Karpas-422 (cell line): ENCODE results near the gene F2RL3. TPM values are rescaled to one million over a fixed set of nuclear protein-coding genes. Genes with fewer than 3 reads are reported as not detected.

ENCODE experiments used
- DNase-seq: peaks from one replicate; pipeline ENCODE4 v3.0.0-alpha.2; 2015
- H2AFZ ChIP-seq: fragments of 200-600 bp; sonication (generic); 2 replicates; pipeline ENCODE4 v1.6.1; 2014; ENCODE audit warnings: antibody characterized with exemption, low read length, mixed read lengths
- H3K27ac ChIP-seq: fragments of 200-600 bp; sonication (generic); 2 replicates; pipeline ENCODE4 v1.5.1; 2014; ENCODE audit warnings: mild to moderate bottlenecking, low read length, moderate library complexity
- H3K27me3 ChIP-seq: fragments of 200-600 bp; sonication (generic); 2 replicates; pipeline ENCODE4 v1.6.1; 2014; ENCODE audit warnings: low read length, mixed read lengths
- H3K36me3 ChIP-seq: fragments of 200-600 bp; sonication (generic); 2 replicates; pipeline ENCODE4 v1.6.1; 2014; ENCODE audit warnings: low read length, mixed read lengths; ENCODE audit not compliant: insufficient read depth
- H3K4me1 ChIP-seq: fragments of 200-600 bp; sonication (generic); 2 replicates; pipeline ENCODE4 v1.6.1; 2014; ENCODE audit warnings: mild to moderate bottlenecking, low read length, mixed read lengths
- H3K4me2 ChIP-seq: fragments of 200-600 bp; sonication (generic); 2 replicates; pipeline ENCODE4 v1.6.1; 2014; ENCODE audit warnings: low read length, low read depth, mild to moderate bottlenecking; ENCODE audit not compliant: poor library complexity, severe bottlenecking
- H3K4me3 ChIP-seq: fragments of 200-600 bp; sonication (generic); 2 replicates; pipeline ENCODE4 v1.5.1; 2014; ENCODE audit warnings: mild to moderate bottlenecking, antibody characterized with exemption, low read length, mixed read lengths
- H3K79me2 ChIP-seq: fragments of 200-600 bp; sonication (generic); 2 replicates; pipeline ENCODE4 v1.6.1; 2014; ENCODE audit warnings: mild to moderate bottlenecking, low read length, mixed read lengths
- H3K9ac ChIP-seq: fragments of 200-600 bp; sonication (generic); 2 replicates; pipeline ENCODE4 v1.6.0; 2014; ENCODE audit warnings: low read length
- H3K9me2 ChIP-seq: fragments of 200-600 bp; sonication (generic), shearing (Covaris generic); replicated peaks from 2 replicates; pipeline ENCODE4 v1.6.0; 2014; ENCODE audit warnings: mild to moderate bottlenecking, low read length, moderate library complexity; ENCODE audit not compliant: insufficient read depth
- H3K9me3 ChIP-seq: fragments of 300-700, 200-600 bp; sonication (generic); 2 replicates; pipeline ENCODE4 v1.6.1; 2014; ENCODE audit warnings: low read length, mixed read lengths
- H4K20me1 ChIP-seq: fragments of 200-600 bp; sonication (generic); 2 replicates; pipeline ENCODE4 v1.6.1; 2014; ENCODE audit warnings: mild to moderate bottlenecking, antibody characterized with exemption, low read length, low read depth; ENCODE audit not compliant: insufficient read depth
- total RNA-seq: library from RNA; depleted of rRNA; stranded (reverse); fragments of >200 nt; shearing (Covaris generic); gene quantifications from 2 replicates; pipeline ENCODE4 v1.2.3, GENCODE V29; 2014; ENCODE audit warnings: low replicate concordance

Gene F2RL3
- total RNA-seq, 1 experiment from 2014 or later, result not detected

DNA sequence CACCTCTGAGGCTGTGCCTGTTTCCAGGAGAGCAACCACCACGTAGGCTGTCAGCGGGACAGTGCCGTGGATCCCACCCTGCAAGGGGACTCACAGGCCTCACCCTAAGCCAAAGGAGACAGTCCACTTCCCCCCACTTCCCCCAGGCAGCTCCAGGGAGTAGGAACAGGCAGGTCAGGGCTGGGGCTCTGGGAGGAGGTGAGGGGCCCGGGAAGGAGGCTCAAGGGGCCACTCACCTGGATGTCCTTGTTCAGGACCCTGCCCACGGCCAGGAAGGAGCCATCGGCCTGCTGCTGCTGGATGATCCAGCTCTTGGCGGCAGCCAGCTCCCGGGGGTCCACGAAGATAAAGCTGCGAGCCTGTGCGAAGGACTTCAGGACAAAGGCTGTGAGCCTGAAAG is 25.6 kb downstream of the F2RL3 start:
- Histone ChIP-seq H4K20me1 (no peaks in the 10 kb centered on the region), H3K36me3 (no peaks in the 10 kb centered on the region), H3K27me3 (0 out of 2 replicates have a peak, but pooled peaks cover 5% of the 10 kb centered on the region), H3K4me3 (no peak overlapping the region), H3K9me3 (peaks cover 9% of the 10 kb centered on the region), H2AFZ (no peak overlapping the region), H3K9ac (no peak overlapping the region), H3K79me2 (no peaks in the 10 kb centered on the region), H3K4me1 (no peaks in the 10 kb centered on the region), H3K4me2 (no peak overlapping the region), H3K27ac (no peak overlapping the region), H3K9me2 (no peaks in the 10 kb centered on the region)
- DNase-seq, result no peak

DNA sequence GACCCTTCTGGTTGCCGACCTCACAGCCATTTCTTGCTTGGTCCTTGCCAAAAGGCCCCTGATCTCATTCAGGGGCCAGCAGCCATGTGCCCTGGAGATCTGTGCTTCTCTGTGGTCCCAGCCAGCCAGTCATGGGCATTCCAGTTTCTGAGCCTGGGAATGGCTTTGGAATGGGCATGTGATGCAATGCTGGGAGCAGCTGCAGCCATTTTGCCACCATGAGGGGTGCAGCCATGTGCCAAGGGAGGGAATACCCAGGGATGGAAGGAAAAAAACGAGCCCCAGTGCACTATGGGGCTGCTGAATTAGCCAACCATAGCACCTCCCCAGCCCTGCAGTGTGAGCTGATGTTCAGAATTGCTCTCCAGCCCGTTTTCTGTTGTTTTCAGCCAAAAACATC is 26.3 kb downstream of the F2RL3 start:
- Histone ChIP-seq H2AFZ (no peak overlapping the region), H3K9me2 (no peaks in the 10 kb centered on the region)

DNA sequence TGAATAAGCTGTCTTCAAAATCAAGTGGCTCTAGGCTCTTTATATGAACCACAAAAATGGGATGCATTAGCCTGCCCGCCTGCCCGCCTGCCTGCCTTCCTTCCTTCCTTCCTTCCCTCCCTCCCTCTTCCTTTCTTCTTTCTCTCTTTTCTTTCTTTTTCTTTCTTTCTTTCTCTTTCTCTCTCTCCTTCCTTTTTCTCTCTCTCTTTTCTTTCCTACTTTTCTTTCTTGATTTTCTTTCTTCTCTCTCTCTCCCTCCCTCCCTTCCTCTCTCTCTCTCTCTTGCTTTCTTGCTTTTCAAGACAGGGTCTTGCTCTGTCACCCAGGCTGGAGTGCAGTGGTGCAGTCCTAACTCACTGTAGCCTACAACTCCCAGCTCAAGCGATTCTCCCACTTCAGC is 26.9 kb downstream of the F2RL3 start:
- Histone ChIP-seq H3K4me1 (no peaks in the 10 kb centered on the region), H3K9me3 (peaks cover 9% of the 10 kb centered on the region), H3K36me3 (no peaks in the 10 kb centered on the region), H3K27ac (no peak overlapping the region), H2AFZ (no peak overlapping the region), H3K9me2 (no peaks in the 10 kb centered on the region), H3K4me2 (no peak overlapping the region), H4K20me1 (no peaks in the 10 kb centered on the region), H3K27me3 (0 out of 2 replicates have a peak, but pooled peaks cover 5% of the 10 kb centered on the region), H3K4me3 (no peak overlapping the region), H3K9ac (no peak overlapping the region), H3K79me2 (no peaks in the 10 kb centered on the region)
- DNase-seq, result no peak

More for the DNA sequence above, 26.3 kb downstream of the F2RL3 start:
- Histone ChIP-seq H4K20me1 (no peaks in the 10 kb centered on the region), H3K27ac (no peak overlapping the region), H3K36me3 (no peaks in the 10 kb centered on the region), H3K4me2 (no peak overlapping the region), H3K4me3 (no peak overlapping the region), H3K4me1 (no peaks in the 10 kb centered on the region), H3K9ac (no peak overlapping the region), H3K79me2 (no peaks in the 10 kb centered on the region), H3K27me3 (0 out of 2 replicates have a peak, but pooled peaks cover 5% of the 10 kb centered on the region), H3K9me3 (peaks cover 9% of the 10 kb centered on the region)
- DNase-seq, result no peak

DNA sequence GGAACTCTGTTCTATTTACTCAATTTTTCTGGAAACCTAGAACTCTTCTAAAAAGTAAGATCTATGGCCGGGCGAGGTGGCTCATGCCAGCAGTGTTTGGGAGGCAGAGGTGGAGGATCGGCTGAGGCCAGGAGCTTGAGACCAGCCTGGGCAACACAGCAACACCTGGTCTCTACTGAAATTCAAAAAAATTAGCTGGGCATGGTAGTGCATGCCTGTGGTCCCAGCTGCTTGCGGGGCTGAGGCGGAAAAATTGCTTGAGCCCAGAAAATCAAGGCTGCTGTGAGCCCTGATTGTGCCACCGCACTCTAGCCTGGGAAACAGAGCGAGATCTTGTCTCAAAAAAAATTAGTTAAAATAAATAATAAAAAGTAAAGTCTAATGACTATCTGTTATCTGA is 28.6 kb downstream of the F2RL3 start:
- H3K36me3 ChIP-seq, result no peaks in the 10 kb centered on the region
- no peak overlapping the region for H3K9ac ChIP-seq
- no peak overlapping the region for H2AFZ ChIP-seq
- no peak for DNase-seq
- no peak overlapping the region for H3K27ac ChIP-seq
- no peaks in the 10 kb centered on the region for H3K4me1 ChIP-seq
- no peak overlapping the region for H3K4me2 ChIP-seq
- no peaks in the 10 kb centered on the region for H3K79me2 ChIP-seq
- no peaks in the 10 kb centered on the region for H4K20me1 ChIP-seq
- 0 out of 2 replicates have a peak, but pooled peaks cover 5% of the 10 kb centered on the region for H3K27me3 ChIP-seq
- H3K9me3 ChIP-seq, result peaks cover 9% of the 10 kb centered on the region
- H3K9me2 ChIP-seq, result no peaks in the 10 kb centered on the region
- H3K4me3 ChIP-seq, result no peak overlapping the region

DNA sequence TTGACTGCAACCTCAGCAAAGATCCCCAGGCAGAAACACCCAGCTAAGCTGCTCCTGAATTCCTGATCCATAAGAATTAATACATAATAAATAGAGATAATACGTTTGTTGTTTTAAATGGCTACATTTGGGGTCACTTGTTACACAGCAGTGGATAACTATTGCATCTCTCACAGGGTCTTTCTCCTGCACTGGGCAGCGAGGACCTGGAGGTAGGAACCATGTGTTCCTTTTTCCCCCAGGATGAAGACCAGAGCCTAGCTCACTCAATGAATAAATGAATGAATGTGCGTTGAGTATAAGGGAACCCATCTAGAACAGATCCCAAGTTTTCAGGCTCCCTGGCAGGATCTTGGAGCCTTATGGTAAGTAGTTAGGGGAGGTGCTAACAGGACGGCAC is 30.7 kb downstream of the F2RL3 start:
- Histone ChIP-seq H3K4me3 (no peak overlapping the region), H2AFZ (no peak overlapping the region), H3K9ac (no peak overlapping the region), H3K79me2 (no peaks in the 10 kb centered on the region), H3K4me1 (no peaks in the 10 kb centered on the region), H3K27ac (no peak overlapping the region), H3K9me2 (no peaks in the 10 kb centered on the region), H3K36me3 (no peaks in the 10 kb centered on the region), H3K27me3 (no peaks in the 10 kb centered on the region), H3K4me2 (no peak overlapping the region), H4K20me1 (no peaks in the 10 kb centered on the region), H3K9me3 (no peaks in the 10 kb centered on the region)
- no peak for DNase-seq

DNA sequence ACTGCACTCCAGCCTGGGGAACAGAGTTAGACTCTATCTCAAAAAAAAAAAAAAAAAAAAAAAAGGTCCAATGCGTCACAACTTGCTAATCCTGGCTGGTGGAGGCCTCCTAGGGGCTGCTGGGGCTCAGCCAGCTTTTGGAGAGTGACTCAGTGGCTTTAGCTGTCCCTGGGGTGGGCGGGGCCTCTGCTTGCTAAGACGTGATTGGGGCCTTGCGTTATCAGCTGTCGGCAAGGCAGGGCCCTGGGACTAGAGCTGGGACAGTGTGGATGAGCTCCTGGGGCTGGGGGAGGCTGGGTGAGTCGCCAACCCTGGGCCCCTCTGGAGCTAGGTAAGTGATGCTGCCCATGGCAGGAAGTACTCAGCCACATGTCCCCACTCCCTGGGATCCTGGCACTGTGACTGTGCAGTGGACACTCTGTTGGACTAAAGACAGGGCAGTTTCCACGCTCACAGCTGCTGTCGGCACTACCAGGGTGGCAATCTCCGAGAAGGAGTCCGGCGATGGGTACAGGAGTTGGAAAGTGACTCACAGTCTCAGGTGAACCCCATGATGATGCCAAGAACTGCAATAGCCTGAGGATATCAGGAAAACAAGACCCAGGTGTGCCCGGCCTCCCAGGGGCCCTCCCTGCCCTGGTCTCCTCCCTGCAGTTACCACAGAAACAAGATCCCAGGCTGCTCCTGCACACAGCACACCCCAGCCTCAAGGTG is 32.2 kb downstream of the F2RL3 start:
- no peaks in the 10 kb centered on the region for H3K4me1 ChIP-seq
- no peak for DNase-seq
- H3K4me2 ChIP-seq, result no peak overlapping the region
- no peaks in the 10 kb centered on the region for H3K9me3 ChIP-seq
- H3K9me2 ChIP-seq, result no peaks in the 10 kb centered on the region
- no peaks in the 10 kb centered on the region for H3K27me3 ChIP-seq
- H3K27ac ChIP-seq, result no peak overlapping the region
- H3K79me2 ChIP-seq, result no peaks in the 10 kb centered on the region
- no peaks in the 10 kb centered on the region for H4K20me1 ChIP-seq
- H3K36me3 ChIP-seq, result no peaks in the 10 kb centered on the region
- H3K9ac ChIP-seq, result no peak overlapping the region
- H3K4me3 ChIP-seq, result no peak overlapping the region
- no peak overlapping the region for H2AFZ ChIP-seq

DNA sequence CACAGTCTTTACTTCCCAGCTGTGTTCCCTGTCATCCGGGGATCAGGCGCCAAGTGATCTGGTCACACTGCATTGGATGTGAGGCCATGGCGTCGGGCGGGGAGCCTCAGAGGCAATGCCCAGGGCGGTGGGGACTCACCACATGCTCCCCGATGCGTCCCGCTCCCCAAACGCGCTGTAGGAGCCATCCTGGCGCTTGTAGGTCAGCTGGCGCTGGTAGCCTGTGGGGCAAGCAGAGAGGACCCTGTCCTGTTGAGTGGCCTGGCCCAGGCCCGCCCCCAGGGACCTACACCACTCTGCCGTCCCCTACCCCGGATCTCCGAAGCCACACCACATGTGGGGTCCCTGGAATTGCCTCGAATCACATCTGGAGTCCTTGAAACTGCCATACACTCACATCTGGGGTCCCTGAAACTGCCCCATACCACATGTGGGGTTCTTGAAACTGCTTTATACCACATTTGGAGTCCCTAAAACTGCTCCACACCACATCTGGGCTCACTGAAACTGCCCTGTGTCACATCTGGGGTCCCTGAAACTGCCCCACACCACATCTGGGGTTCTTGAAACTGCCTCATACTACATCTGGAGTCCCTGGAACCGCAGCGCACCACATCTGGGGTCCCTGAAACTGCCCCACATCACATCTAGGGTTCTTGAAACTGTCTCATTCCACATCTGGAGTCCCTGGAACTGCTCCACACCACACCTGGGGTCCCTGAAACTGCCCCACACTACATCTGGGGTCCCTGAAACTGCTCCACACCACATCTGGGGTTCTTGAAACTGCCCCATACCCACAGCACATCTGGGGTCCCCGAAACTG is 33.2 kb downstream of the F2RL3 start:
- Histone ChIP-seq H3K9ac (no peak overlapping the region), H4K20me1 (no peaks in the 10 kb centered on the region), H2AFZ (no peak overlapping the region), H3K36me3 (no peaks in the 10 kb centered on the region), H3K4me3 (no peak overlapping the region), H3K9me2 (no peaks in the 10 kb centered on the region), H3K4me1 (no peaks in the 10 kb centered on the region), H3K27me3 (no peaks in the 10 kb centered on the region), H3K27ac (no peak overlapping the region), H3K4me2 (no peak overlapping the region), H3K9me3 (no peaks in the 10 kb centered on the region), H3K79me2 (no peaks in the 10 kb centered on the region)
- DNase-seq, result no peak

DNA sequence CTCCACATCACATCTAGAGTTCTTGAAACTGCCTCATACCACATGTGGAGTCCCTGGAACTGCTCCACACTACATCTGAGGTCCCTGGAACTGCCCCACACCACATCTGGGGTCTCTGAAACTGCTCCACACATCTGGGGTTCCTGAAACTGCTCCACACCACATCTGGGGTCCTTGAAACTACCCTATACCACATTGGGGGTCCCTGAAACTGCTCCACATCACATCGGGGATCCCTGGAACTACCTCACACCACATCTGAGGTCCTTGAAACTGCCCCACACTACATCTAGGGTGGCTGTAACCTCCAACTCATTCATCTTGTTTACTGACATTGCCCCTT is 33.8 kb downstream of the F2RL3 start:
- Histone ChIP-seq H3K4me1 (no peaks in the 10 kb centered on the region), H3K9me3 (no peaks in the 10 kb centered on the region), H3K27ac (no peak overlapping the region), H3K36me3 (no peaks in the 10 kb centered on the region), H2AFZ (no peak overlapping the region), H3K27me3 (no peaks in the 10 kb centered on the region), H3K79me2 (no peaks in the 10 kb centered on the region), H3K4me3 (no peak overlapping the region), H4K20me1 (no peaks in the 10 kb centered on the region), H3K9me2 (no peaks in the 10 kb centered on the region), H3K9ac (no peak overlapping the region), H3K4me2 (no peak overlapping the region)
- no peak for DNase-seq
